Stimulated activated naive CD4-positive, alpha-beta T cell (primary cell): Measurements from ENCODE around the gene HHIPL1.

ENCODE experiments used
- DNase-seq, 6 experiments: peaks; one replicate each; lab custom pipeline; 2025; lab: John Stamatoyannopoulos, UW

HHIPL1 gene

DNA sequence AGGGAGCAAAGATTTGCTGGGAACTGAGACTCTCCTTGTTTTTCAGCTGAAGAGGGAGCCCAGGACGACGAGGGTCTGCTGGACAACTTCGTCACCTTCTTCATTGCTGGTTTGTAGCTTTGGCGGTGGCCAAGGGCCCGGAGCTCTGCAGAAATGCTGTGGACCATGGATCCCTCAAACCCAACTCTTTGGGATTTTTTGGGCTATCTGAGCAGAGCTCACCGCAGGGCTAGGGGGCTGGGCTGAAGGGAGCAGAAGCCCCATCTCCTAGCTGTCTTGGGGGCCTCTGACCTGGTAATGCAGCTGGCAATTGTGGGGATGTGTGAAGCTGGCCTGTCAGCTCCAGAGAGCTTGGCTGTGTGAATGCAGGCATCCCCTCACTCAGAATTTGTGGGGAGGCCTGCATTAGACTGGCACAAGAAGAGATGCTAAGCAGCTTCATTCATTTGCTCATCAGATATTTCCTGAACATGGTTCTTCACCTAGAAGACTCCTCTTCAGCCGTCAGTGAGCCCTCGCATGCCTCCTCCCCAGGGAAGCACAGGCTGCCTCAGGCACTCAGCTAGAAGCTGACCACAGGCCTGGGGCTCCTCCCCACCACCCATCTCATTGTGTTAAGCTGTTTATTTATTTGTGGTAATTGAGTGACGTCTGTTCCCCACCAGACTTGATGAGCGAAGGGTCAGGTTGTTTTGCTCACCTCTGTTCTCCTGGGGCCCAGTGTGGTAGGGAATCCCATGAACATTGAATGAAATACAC lies 71.3 kb downstream of the HHIPL1 start:
- DNase-seq: no peak

DNA sequence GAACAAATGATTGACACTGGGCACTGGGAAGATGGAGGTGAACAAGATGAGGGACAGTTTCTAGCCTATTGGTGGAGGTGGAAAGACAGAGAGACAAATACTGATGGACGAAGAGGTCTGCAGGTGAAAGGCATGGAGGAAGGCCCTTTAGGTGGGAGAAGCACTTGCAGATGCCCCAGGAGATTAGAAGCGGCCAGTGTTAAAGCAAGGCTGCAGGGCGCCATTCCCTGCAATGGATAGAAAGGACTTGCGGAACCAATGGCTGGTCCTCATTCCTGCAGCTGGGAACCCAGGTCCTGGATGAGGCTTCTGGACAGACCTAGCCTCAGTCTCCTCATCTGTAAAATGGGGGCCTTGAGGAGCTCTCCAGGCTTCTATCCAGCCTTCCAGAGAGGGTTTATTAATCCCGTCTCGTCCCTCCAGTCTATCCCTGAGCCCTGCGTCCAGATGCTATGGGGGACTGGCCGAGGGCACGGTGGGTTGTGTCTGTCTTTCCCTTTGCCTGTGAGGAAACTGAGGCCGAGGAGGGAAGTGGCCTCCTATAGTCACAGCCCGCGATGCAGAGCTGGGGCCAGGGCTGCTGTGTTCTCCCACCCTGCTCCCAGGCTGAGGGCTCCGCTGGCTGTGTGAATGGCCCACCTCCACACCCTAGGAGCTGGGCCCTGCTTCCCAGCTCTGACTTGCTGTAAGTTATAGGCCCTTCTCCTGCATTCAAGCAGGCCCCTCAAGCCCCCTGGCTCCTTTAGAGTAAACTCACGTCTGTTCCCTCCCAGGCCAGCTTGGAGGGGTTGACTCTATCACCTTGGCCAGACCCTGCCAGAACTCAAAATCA lies 72.1 kb downstream of the HHIPL1 start:
- DNase-seq: no peak

GRCh38 chr14:99717682-99718013 lies 72.7 kb downstream of the HHIPL1 start:
- no peak for DNase-seq

DNA sequence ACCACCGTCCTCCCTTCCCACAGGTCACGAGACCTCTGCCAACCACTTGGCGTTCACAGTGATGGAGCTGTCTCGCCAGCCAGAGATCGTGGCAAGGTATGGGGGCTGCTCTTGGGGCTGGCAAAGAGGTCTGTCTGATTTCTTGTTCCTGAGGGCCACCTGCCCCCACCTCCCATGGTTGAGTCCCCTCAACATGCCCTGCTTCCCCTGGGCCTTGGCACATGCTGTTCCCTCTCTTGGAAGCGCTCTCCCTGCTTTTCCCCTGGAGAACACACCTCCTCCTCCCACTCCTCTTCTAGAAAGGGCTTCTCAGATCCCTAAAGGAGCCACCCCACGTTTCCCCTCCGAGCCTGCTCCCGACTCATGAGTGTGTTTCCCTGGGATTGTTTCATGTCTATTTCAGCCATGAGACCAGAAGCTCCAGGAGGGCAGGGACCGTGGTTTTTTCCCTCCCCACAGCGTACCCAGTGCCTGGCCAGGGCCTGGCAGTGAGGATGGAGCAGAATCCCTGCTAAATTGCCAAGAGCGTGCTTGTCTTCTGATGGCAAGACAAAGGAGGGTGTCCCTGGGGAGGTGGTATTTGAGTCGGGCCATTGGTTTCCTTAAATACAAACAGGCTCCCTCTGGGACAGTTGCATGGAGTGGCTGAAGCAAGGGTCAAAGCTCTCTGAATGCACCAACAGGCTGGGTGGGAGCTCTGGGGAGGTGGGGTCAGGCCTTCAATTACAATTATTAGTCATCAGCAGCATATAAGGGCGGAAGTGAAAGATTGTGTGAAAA lies 73.3 kb downstream of the HHIPL1 start:
- no peak for DNase-seq

DNA sequence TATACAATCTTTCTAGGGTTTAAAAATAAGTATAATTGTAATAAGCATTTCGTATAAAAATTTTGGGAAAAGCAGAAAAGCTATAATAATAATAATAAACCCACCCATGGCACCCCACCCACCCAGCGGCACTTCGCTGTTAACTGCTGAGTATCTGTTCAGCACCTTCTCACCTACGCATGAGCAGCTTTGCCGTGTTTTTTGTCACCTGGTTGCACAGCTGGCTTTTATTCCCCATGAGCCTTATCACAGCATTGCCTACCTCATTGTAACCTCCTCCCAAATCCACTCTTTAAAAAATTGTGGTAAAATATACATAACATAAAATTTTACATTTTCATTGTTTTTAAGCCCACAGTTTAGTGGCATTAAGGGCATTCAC lies 73.9 kb downstream of the HHIPL1 start:
- no peak for DNase-seq

DNA sequence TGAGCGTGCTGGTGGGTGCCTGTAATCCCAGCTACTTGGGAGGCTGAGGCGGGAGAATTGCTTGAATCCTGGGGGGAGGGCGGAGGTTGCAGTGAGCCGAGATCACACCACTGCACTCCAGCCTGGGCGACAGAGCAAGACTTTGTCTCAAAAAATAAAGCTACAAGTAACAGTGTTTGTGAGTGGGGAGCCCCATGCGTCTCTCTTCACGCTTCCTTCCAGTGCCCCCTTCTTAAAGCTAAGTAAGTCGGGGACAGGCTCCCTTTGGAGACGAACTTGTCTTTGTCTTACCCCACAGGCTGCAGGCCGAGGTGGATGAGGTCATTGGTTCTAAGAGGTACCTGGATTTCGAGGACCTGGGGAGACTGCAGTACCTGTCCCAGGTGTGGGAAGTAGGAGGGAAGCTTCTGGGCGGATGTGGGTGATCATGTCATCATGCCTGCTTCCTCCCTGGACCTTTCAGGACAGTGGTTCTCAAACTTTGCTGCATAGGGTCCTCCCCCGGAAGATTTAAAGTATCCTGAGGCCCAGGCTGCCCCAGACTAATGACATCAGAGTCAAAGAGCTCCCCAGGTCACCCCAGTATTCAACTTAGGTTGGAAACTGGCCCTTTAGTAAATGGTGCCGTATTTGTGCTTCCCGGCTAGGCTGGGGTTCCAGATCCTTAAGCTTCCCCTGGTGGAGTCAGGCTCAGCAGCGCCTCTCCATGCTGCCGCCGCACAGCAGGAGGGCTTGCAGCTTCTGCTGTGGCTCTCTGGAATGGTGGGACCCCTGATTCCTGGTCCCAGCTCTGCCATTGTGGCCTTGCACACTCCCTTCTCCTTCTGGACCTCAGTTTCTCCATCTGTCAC lies 76.2 kb downstream of the HHIPL1 start:
- DNase-seq: no peak

DNA sequence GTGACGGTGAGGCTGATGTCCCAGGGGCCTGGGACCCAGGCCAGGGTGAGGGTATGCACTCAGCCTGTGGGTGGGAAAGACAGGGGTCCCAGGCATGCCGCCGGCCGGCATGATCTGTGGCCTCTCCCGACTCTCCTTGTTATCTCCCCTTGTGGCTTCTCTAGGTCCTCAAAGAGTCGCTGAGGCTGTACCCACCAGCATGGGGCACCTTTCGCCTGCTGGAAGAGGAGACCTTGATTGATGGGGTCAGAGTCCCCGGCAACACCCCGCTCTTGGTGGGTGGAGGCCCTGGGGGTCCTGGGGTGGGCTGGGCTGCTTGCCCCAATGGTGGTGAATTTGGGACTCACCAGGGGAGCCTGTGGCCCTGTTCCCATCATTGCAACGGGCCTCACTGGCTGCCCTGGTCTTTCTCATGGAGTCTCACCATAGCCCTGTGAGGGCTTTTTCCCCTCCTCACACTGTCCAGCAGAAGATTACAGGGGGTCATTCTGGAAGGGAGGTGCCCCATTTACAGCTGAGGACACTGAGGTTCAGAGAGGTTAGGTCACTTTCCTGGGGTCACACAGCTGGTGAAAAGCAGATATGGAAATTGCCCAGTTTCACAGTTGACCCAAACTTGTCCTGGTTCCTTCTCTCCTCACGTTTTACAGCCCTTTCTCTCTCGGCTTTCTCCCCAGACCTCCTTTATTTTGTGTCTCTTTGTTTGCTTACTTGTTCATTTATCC lies 77.0 kb downstream of the HHIPL1 start:
- DNase-seq: no peak

DNA sequence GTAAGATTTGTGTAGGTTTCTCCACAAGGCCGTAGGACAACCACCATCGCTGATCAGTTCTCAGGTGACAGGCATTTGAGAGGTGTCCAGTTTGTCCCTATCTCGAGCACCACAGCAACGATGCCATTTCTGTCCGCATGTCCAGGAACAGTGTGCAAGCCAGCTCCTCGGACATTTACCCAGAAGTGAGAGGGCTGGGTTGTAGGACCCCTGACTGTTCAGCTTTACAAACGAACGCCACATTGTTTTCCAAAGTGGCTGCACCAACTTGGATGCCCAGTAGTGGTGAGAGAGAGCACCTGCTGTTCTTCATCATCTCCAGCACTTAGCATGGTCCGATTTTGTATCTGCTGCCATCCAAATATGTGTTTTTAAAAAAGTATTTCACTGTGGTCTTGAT lies 77.8 kb downstream of the HHIPL1 start:
- no peak for DNase-seq

GRCh38 chr14:99724196-99724891 lies 79.4 kb downstream of the HHIPL1 start:
- DNase-seq: no peak

GRCh38 chr14:99724939-99725773 lies 80.2 kb downstream of the HHIPL1 start:
- DNase-seq: no peak

- no peak for DNase-seq
These were observed 81.0 kb downstream of the HHIPL1 start for GRCh38 chr14:99725774-99726537.

- DNase-seq: no peak
These were observed 81.7 kb downstream of the HHIPL1 start for GRCh38 chr14:99726538-99727095.

DNA sequence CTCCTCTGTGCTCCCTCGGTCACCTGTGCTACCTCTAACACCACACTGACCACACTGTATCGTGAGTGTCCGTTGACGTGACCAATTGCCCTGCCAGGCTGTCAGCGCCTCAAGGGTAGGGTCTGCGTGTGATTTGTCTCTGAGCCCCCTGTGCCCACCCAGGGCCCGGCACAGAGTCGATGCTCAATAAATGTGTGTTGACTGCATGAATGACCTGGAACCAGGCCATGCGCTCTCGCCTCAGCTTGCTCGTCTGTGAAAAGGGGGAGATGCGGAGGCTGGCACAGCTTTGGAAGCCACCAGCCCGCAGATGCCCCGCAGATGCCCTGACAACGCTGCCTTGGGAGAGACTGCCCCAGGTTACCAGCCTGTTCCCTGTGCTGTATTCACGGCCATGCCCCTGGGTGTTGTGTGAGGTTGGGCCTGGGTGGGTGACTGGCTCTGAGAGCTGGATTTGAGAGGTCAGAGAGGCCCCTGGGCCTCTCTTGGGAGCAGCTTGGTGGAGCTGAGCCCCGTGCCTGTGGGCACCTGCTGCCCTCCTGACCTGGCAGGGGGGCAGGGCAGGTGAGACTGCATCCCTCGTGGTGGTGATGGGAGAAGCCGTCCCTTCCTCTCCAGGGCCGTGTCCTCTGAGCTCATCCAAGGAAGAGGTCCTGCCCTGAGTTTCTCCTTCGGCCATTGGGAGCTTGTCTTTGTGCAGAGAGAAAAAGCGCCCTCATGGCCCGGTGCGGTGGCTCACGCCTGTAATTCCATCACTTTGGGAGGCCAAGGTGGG lies 82.4 kb downstream of the HHIPL1 start:
- DNase-seq: no peak

DNA sequence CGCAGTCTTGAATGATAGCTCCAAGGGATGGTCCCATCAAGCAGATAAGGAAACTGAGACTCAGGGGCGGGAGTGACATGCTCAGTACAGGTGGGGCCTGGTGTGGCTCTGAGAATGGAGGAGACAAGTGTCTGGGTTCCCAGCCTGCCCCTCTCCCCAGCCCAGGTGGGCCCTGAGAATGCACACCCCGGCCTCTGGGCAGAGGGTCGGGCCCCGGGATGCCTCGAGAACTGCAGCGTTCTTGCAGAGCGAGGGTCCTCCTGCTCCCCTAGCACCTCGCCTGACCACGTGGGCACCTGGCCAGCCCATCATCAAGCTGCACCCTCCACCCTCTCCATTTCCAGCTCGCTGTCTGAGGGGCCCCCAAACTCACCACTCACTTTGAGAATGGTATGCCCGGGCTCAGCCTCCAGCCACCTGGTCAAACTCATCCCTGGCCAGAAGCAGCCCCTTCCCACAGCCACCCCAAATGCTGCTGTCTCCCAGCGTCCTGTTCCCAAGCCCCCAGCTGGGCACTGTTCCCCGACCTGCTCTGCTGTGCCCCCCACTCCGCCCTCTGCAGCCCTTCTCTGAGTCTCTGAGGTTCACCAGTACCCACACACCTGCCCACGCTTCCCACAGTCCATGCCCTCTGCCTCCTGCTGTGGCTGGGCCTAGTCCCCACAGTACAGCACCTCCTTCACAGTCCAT lies 83.4 kb downstream of the HHIPL1 start:
- DNase-seq: no peak

- DNase-seq: no peak
These were observed 84.1 kb downstream of the HHIPL1 start for GRCh38 chr14:99728981-99729451.
